Measurements from ENCODE around the gene CDKAL1.

CDKAL1 gene

DNA sequence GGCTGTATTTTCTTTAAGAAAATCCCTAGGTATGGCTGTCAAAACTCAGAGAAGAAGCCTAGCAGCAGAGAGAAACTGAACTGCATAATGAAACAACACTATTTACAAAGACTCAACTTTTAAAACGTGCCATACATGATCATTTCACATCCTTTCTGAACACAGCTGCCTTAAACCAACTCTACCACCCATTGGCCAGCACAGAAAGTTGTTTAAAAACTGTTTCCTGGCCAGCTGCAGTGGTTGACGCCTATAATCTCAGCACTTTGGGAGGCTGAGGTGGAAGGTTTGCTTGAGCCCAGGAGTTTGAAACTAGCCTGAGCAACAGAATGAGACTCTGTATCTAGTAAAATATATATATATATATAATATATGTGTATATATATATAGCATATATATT is 722.9 kb downstream of the CDKAL1 start:
- no peak for TF ChIP-seq FOXP2 (optimal IDR thresholded peaks at IDR 0.05; ENCODE audit: borderline replicate concordance, extremely low read depth, extremely low read length, insufficient read depth)
- TF ChIP-seq TAF1 (IDR thresholded peaks at IDR 0.05; ENCODE audit: borderline replicate concordance, insufficient read depth, low read length), result no peak
- TF ChIP-seq SIN3A (IDR thresholded peaks at IDR 0.05; ENCODE audit: borderline replicate concordance, insufficient read depth, low read length), result no peak
- TF ChIP-seq, protein P1, sequence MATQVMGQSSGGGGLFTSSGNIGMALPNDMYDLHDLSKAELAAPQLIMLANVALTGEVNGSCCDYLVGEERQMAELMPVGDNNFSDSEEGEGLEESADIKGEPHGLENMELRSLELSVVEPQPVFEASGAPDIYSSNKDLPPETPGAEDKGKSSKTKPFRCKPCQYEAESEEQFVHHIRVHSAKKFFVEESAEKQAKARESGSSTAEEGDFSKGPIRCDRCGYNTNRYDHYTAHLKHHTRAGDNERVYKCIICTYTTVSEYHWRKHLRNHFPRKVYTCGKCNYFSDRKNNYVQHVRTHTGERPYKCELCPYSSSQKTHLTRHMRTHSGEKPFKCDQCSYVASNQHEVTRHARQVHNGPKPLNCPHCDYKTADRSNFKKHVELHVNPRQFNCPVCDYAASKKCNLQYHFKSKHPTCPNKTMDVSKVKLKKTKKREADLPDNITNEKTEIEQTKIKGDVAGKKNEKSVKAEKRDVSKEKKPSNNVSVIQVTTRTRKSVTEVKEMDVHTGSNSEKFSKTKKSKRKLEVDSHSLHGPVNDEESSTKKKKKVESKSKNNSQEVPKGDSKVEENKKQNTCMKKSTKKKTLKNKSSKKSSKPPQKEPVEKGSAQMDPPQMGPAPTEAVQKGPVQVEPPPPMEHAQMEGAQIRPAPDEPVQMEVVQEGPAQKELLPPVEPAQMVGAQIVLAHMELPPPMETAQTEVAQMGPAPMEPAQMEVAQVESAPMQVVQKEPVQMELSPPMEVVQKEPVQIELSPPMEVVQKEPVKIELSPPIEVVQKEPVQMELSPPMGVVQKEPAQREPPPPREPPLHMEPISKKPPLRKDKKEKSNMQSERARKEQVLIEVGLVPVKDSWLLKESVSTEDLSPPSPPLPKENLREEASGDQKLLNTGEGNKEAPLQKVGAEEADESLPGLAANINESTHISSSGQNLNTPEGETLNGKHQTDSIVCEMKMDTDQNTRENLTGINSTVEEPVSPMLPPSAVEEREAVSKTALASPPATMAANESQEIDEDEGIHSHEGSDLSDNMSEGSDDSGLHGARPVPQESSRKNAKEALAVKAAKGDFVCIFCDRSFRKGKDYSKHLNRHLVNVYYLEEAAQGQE (IDR thresholded peaks at IDR 0.05; ENCODE audit: insufficient read depth in 1 of 2, low read depth in 2 of 2, low read length in 2 of 2), result no peak
- no peak for TF ChIP-seq POLR2AphosphoS5 (IDR thresholded peaks at IDR 0.05; ENCODE audit: low read depth, low read length)

DNA sequence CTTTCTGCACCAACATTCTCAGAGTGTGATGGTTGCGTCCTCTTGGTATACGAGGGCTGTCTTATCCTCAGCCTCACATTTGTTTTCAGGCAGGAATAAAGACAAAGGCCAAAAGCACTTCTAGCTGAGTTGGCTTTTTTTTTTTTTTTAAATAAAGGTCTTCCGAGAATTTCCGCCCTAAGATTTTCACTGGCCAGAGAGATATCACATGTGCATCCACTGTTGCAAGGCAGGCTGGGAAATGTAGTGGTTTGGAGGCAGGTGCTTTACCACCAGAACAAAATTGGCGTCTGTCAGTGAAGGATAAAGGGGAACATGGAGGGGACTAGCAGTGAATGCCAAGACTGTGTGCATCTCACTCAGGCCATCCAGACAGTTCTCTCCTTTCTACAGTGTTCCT is 724.4 kb downstream of the CDKAL1 start:
- TF ChIP-seq SIN3A (IDR thresholded peaks at IDR 0.05; ENCODE audit: borderline replicate concordance, insufficient read depth, low read length) (no peak), FOXP2 (optimal IDR thresholded peaks at IDR 0.05; ENCODE audit: borderline replicate concordance, extremely low read depth, extremely low read length, insufficient read depth) (no peak), TAF1 (IDR thresholded peaks at IDR 0.05; ENCODE audit: borderline replicate concordance, insufficient read depth, low read length) (no peak), POLR2AphosphoS5 (IDR thresholded peaks at IDR 0.05; ENCODE audit: low read depth, low read length) (no peak)
- TF ChIP-seq, protein P1 (IDR thresholded peaks at IDR 0.05; ENCODE audit: insufficient read depth in 1 of 2, low read depth in 2 of 2, low read length in 2 of 2), result no peak

DNA sequence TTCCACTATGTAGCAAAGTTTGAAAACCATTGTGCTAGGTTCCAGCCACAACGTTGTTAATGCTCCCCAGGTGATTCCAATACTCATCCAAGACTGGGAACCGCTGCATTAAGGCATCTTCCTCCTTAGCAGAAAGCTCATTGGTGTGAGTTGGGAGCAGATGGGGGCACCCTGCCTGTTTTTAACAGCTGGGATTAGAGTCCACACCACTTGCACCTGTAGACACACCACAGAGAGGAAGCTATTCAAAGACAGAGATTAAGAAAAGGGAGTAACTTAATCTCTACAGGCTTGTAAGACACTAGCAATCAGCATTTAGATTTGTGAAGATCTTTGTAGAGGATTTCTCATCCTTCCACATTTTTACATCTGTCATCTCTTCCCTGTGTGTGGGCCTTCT is 725.4 kb downstream of the CDKAL1 start:
- TF ChIP-seq FOXP2 (optimal IDR thresholded peaks at IDR 0.05; ENCODE audit: borderline replicate concordance, extremely low read depth, extremely low read length, insufficient read depth) (no peak), TAF1 (IDR thresholded peaks at IDR 0.05; ENCODE audit: borderline replicate concordance, insufficient read depth, low read length) (no peak), POLR2AphosphoS5 (IDR thresholded peaks at IDR 0.05; ENCODE audit: low read depth, low read length) (no peak), SIN3A (IDR thresholded peaks at IDR 0.05; ENCODE audit: borderline replicate concordance, insufficient read depth, low read length) (no peak)
- TF ChIP-seq, protein P1 (IDR thresholded peaks at IDR 0.05; ENCODE audit: insufficient read depth in 1 of 2, low read depth in 2 of 2, low read length in 2 of 2), result no peak

DNA sequence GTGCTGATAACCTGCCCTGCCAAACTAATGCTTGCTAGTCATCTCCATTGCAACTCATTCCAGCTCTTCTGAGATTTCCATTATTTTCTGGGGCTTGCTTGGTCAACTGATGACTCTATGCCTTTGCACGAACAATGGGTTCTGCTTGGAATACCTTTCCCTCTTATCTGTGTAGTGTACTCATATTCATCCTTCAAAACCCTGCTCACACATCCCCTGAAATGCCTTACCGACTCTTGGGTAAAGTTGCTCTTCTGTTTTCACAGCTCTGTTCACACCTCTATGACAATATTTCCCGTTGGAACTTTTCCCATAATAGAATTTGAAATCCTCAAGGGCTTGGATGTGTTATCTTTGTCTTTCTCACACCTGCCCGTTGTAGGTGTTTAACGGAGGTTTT is 728.2 kb downstream of the CDKAL1 start:
- no peak for TF ChIP-seq FOXP2 (optimal IDR thresholded peaks at IDR 0.05; ENCODE audit: borderline replicate concordance, extremely low read depth, extremely low read length, insufficient read depth)
- TF ChIP-seq TAF1 (IDR thresholded peaks at IDR 0.05; ENCODE audit: borderline replicate concordance, insufficient read depth, low read length), result no peak
- no peak for TF ChIP-seq SIN3A (IDR thresholded peaks at IDR 0.05; ENCODE audit: borderline replicate concordance, insufficient read depth, low read length)
- TF ChIP-seq POLR2AphosphoS5 (IDR thresholded peaks at IDR 0.05; ENCODE audit: low read depth, low read length), result no peak
- TF ChIP-seq, protein P1 (IDR thresholded peaks at IDR 0.05; ENCODE audit: insufficient read depth in 1 of 2, low read depth in 2 of 2, low read length in 2 of 2), result no peak
